Sigmoid colon (tissue), 4 donors: ENCODE results near the gene MCF2L.

ENCODE experiments used
- POLR2A ChIP-seq, 2 donors: fragments of 450-650 bp; IDR thresholded peaks; one replicate each; pipeline ENCODE4 v1.6.1; 2016; ENCODE audit warnings: antibody characterized with exemption in 2 of 2, mild to moderate bottlenecking in 2 of 2, moderate library complexity in 2 of 2
- POLR2AphosphoS5 ChIP-seq, 4 donors: sonication (generic); formaldehyde crosslinking; IDR thresholded peaks; one replicate each; pipeline ENCODE4 v1.6.1; 2017; ENCODE audit warnings: antibody characterized with exemption in 4 of 4
- TF ChIP-seq, protein P1 (sequence below), 4 experiments: fragments of 450-650 bp in 3 of 4; fragments of 200-600 bp in 1 of 4; IDR thresholded peaks; one replicate each; pipeline ENCODE4 v1.5.1; 2016 to 2019; ENCODE audit warnings: antibody characterized with exemption in 4 of 4, mild to moderate bottlenecking in 3 of 4, moderate library complexity in 2 of 4

GRCh38 chr13:113096745-113097305 lies 127.8 kb downstream of the MCF2L start:
- TF ChIP-seq POLR2A (IDR thresholded peaks at IDR 0.05) (no peak), POLR2AphosphoS5 (IDR thresholded peaks at IDR 0.05) (no peak)
- TF ChIP-seq, protein P1, sequence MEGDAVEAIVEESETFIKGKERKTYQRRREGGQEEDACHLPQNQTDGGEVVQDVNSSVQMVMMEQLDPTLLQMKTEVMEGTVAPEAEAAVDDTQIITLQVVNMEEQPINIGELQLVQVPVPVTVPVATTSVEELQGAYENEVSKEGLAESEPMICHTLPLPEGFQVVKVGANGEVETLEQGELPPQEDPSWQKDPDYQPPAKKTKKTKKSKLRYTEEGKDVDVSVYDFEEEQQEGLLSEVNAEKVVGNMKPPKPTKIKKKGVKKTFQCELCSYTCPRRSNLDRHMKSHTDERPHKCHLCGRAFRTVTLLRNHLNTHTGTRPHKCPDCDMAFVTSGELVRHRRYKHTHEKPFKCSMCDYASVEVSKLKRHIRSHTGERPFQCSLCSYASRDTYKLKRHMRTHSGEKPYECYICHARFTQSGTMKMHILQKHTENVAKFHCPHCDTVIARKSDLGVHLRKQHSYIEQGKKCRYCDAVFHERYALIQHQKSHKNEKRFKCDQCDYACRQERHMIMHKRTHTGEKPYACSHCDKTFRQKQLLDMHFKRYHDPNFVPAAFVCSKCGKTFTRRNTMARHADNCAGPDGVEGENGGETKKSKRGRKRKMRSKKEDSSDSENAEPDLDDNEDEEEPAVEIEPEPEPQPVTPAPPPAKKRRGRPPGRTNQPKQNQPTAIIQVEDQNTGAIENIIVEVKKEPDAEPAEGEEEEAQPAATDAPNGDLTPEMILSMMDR (IDR thresholded peaks at IDR 0.05), result no peak
